ENCODE data around the gene EPB41L4B. TPM values are rescaled to one million over a fixed set of nuclear protein-coding genes. Genes with fewer than 3 reads are reported as not detected.

EPB41L4B gene
- total and polyA plus RNA-seq, 2 donors (not counting 1 experiment from before 2014, with no cell fraction given), result 0.56 to 2.8 TPM

DNA sequence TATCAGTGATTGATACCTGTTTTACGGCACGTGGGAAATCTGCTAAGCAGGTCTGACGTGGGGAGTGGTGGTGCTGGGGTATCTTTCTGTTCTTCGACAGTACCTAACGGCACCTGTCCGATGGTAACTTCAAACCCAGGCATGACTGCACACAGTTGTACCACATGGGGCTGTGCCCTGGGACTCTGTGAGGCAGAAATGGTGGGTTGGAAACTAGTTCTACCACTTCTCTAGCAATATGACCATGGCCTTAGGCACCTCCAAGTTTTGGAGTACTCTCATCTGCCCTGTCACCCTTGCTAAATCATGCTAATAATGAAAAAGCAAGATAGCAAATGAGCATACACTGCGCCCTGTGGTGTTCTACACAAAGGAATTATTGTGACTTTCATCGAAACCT is 30.9 kb downstream of the EPB41L4B start:
- Histone ChIP-seq H2AFZ (ENCODE audit: low read length) (no peak overlapping the region), H3K4me3 (replicated peaks in 1 of 4; ENCODE audit: control extremely low read depth in 1 of 4, insufficient read depth in 1 of 4, low read depth in 3 of 4, low read length in 4 of 4) (no peak overlapping the region), H3K9ac (ENCODE audit: insufficient read depth, low read length) (no peak overlapping the region), H3K27me3 (ENCODE audit: control insufficient read depth, insufficient read depth, low read length) (no peaks in the 10 kb centered on the region), H3K9me3 (ENCODE audit: control insufficient read depth, insufficient read depth, low read depth, low read length) (no peaks in the 10 kb centered on the region), H3K4me1 (ENCODE audit: control insufficient read depth, extremely low read depth, insufficient read depth, low read length) (no peaks in the 10 kb centered on the region), H3K4me2 (ENCODE audit: extremely low read depth, insufficient read depth, low read length) (no peak overlapping the region), H3K27ac (ENCODE audit: insufficient read depth, low read length) (no peak overlapping the region), H3K36me3 (ENCODE audit: control insufficient read depth, insufficient read depth, low read length) (no peaks in the 10 kb centered on the region), H4K20me1 (ENCODE audit: control insufficient read depth, extremely low read depth, insufficient read depth, low read length) (no peaks in the 10 kb centered on the region), H3K79me2 (ENCODE audit: control insufficient read depth, insufficient read depth, low read length) (no peaks in the 10 kb centered on the region)
- TF ChIP-seq, protein P1, sequence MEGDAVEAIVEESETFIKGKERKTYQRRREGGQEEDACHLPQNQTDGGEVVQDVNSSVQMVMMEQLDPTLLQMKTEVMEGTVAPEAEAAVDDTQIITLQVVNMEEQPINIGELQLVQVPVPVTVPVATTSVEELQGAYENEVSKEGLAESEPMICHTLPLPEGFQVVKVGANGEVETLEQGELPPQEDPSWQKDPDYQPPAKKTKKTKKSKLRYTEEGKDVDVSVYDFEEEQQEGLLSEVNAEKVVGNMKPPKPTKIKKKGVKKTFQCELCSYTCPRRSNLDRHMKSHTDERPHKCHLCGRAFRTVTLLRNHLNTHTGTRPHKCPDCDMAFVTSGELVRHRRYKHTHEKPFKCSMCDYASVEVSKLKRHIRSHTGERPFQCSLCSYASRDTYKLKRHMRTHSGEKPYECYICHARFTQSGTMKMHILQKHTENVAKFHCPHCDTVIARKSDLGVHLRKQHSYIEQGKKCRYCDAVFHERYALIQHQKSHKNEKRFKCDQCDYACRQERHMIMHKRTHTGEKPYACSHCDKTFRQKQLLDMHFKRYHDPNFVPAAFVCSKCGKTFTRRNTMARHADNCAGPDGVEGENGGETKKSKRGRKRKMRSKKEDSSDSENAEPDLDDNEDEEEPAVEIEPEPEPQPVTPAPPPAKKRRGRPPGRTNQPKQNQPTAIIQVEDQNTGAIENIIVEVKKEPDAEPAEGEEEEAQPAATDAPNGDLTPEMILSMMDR (conservative IDR thresholded peaks at IDR 0.05 in 1 of 2, IDR thresholded peaks at IDR 0.05 in 1 of 2; ENCODE audit: low read depth in 1 of 2, low read length in 2 of 2), result no peak
- TF ChIP-seq EZH2 (IDR thresholded peaks at IDR 0.05; ENCODE audit: low read length, missing control alignments), result no peak
- no peak for DNase-seq (ENCODE audit: low read depth in 2 of 2)

DNA sequence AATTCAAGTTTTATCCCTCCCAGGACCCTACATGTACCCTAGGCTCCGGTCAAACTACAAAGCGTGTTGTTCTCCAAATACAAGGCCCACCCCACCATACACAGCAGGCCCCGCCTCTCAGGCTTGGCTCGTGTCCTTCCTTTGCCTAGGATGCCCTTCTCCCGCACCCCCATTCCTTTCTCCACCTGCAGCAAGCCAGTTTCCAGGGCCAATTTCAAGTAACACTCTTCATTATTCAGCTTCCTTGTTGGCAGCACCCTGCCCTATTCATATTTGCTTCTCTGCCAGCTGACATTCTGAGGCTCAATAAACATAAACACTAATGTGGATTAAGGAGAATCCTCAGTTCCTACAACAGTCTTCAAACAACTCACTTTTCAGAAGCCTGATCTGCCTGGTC is 31.7 kb downstream of the EPB41L4B start:
- H4K20me1 ChIP-seq (ENCODE audit: control insufficient read depth, extremely low read depth, insufficient read depth, low read length), result no peaks in the 10 kb centered on the region
- no peak overlapping the region for H3K9ac ChIP-seq (ENCODE audit: insufficient read depth, low read length)
- no peaks in the 10 kb centered on the region for H3K4me1 ChIP-seq (ENCODE audit: control insufficient read depth, extremely low read depth, insufficient read depth, low read length)
- TF ChIP-seq, protein P1 (conservative IDR thresholded peaks at IDR 0.05 in 1 of 2, IDR thresholded peaks at IDR 0.05 in 1 of 2; ENCODE audit: low read depth in 1 of 2, low read length in 2 of 2), result no peak
- no peak for TF ChIP-seq EZH2 (IDR thresholded peaks at IDR 0.05; ENCODE audit: low read length, missing control alignments)
- H2AFZ ChIP-seq (ENCODE audit: low read length), result no peak overlapping the region
- no peaks in the 10 kb centered on the region for H3K79me2 ChIP-seq (ENCODE audit: control insufficient read depth, insufficient read depth, low read length)
- no peak overlapping the region for H3K4me3 ChIP-seq (replicated peaks in 1 of 4; ENCODE audit: control extremely low read depth in 1 of 4, insufficient read depth in 1 of 4, low read depth in 3 of 4, low read length in 4 of 4)
- no peaks in the 10 kb centered on the region for H3K36me3 ChIP-seq (ENCODE audit: control insufficient read depth, insufficient read depth, low read length)
- no peak for DNase-seq (ENCODE audit: low read depth in 2 of 2)
- H3K4me2 ChIP-seq (ENCODE audit: extremely low read depth, insufficient read depth, low read length), result no peak overlapping the region
- H3K27ac ChIP-seq (ENCODE audit: insufficient read depth, low read length), result no peak overlapping the region
- H3K27me3 ChIP-seq (ENCODE audit: control insufficient read depth, insufficient read depth, low read length), result no peaks in the 10 kb centered on the region
- H3K9me3 ChIP-seq (ENCODE audit: control insufficient read depth, insufficient read depth, low read depth, low read length), result no peaks in the 10 kb centered on the region

DNA sequence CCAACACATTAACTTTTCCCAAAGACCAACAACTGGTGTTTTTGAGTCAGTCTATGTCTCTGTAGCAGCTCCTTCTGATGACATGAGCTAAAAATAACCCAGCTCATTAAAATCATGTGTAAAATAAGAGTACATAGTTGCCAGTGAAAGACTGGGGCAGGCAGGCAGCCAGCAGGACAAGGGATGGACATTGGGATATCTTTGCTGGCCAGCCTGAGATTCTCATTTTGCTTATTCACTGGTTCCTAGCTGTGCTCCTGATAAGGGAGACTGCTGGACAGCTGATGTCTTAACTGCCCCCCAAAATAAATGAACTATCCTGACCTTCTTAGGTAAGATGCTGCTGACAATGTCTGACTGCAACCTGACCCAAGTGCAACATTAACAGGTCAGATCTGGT is 33.9 kb downstream of the EPB41L4B start:
- H4K20me1 ChIP-seq (ENCODE audit: control insufficient read depth, extremely low read depth, insufficient read depth, low read length), result no peaks in the 10 kb centered on the region
- no peaks in the 10 kb centered on the region for H3K27me3 ChIP-seq (ENCODE audit: control insufficient read depth, insufficient read depth, low read length)
- H3K9ac ChIP-seq (ENCODE audit: insufficient read depth, low read length), result no peak overlapping the region
- H2AFZ ChIP-seq (ENCODE audit: low read length), result no peak overlapping the region
- H3K4me2 ChIP-seq (ENCODE audit: extremely low read depth, insufficient read depth, low read length), result no peak overlapping the region
- no peaks in the 10 kb centered on the region for H3K79me2 ChIP-seq (ENCODE audit: control insufficient read depth, insufficient read depth, low read length)
- H3K27ac ChIP-seq (ENCODE audit: insufficient read depth, low read length), result no peak overlapping the region
- H3K36me3 ChIP-seq (ENCODE audit: control insufficient read depth, insufficient read depth, low read length), result no peaks in the 10 kb centered on the region
- peak in 1 of 2 donors; percentile 49 for DNase-seq (ENCODE audit: low read depth in 2 of 2)
- H3K4me3 ChIP-seq (replicated peaks in 1 of 4; ENCODE audit: control extremely low read depth in 1 of 4, insufficient read depth in 1 of 4, low read depth in 3 of 4, low read length in 4 of 4), result no peak overlapping the region
- no peaks in the 10 kb centered on the region for H3K4me1 ChIP-seq (ENCODE audit: control insufficient read depth, extremely low read depth, insufficient read depth, low read length)
- TF ChIP-seq, protein P1 (conservative IDR thresholded peaks at IDR 0.05 in 1 of 2, IDR thresholded peaks at IDR 0.05 in 1 of 2; ENCODE audit: low read depth in 1 of 2, low read length in 2 of 2), result no peak
- no peak for TF ChIP-seq EZH2 (IDR thresholded peaks at IDR 0.05; ENCODE audit: low read length, missing control alignments)
- H3K9me3 ChIP-seq (ENCODE audit: control insufficient read depth, insufficient read depth, low read depth, low read length), result no peaks in the 10 kb centered on the region
